IMR-90 (cell line): ENCODE measurements around the gene XRN2. TPM values are rescaled to one million over a fixed set of nuclear protein-coding genes. Genes with fewer than 3 reads are reported as not detected.

Experiments
- ATAC-seq: fragments of 200-7000 bp; cut with Tn5 transposase; 2 replicates; pipeline ENCODE4 v1.9.1; 2020; ENCODE audit warnings: low read depth, mild to moderate bottlenecking, moderate library complexity
- BruUV-seq: library from RNA; stranded (reverse); fragments of 400-500 nt; replicated peaks from 2 replicates; lab custom pipeline; 2021; lab: Mats Ljungman, UMichigan
- CTCF ChIA-PET: fragments of 300-600 bp; formaldehyde crosslinking; extraction: SDS; loops from one replicate; lab custom pipeline; 2021; ENCODE audit warnings: antibody characterized with exemption; lab: Yijun Ruan, JAX
- POLR2A ChIA-PET: fragments of 300-600 bp; sonication (Branson Sonifier 250); formaldehyde crosslinking; loops from one replicate; lab custom pipeline; 2022; ENCODE audit warnings: antibody characterized with exemption; ENCODE audit not compliant: unreplicated experiment; lab: Charles Lee
- DNase-seq: peaks from one replicate; pipeline ENCODE4 v3.0.0; 2013
- H2AFZ ChIP-seq: replicated peaks from 2 replicates; pipeline ENCODE3; 2013; ENCODE audit warnings: low read length, mild to moderate bottlenecking; ENCODE audit not compliant: poor library complexity
- H2AK5ac ChIP-seq: 2 replicates; pipeline ENCODE4 v1.6.1; 2013; ENCODE audit warnings: low read depth, low read length, inconsistent platforms
- H2AK9ac ChIP-seq: replicated peaks from 2 replicates; pipeline ENCODE3; 2013; ENCODE audit warnings: mild to moderate bottlenecking, low read depth, low read length, moderate library complexity; ENCODE audit not compliant: poor library complexity
- H2BK120ac ChIP-seq: 2 replicates; pipeline ENCODE4 v1.6.1; 2013; ENCODE audit warnings: low read depth, low read length, inconsistent platforms
- H2BK15ac ChIP-seq: 3 replicates; pipeline ENCODE4 v1.6.1; 2013; ENCODE audit warnings: low read depth, low read length, inconsistent platforms
- H2BK20ac ChIP-seq: 2 replicates; pipeline ENCODE4 v1.6.1; 2013; ENCODE audit warnings: low read depth, mild to moderate bottlenecking, inconsistent platforms, low read length, moderate library complexity
- H2BK5ac ChIP-seq: 2 replicates; pipeline ENCODE4 v1.6.1; 2013; ENCODE audit warnings: mild to moderate bottlenecking, low read depth, low read length, inconsistent platforms; ENCODE audit not compliant: poor library complexity, severe bottlenecking
- H3K14ac ChIP-seq: replicated peaks from 2 replicates; pipeline ENCODE4 v1.6.1; 2013; ENCODE audit warnings: low read depth, low read length, inconsistent platforms
- H3K18ac ChIP-seq: 2 replicates; pipeline ENCODE4 v1.6.1; 2013; ENCODE audit warnings: low read depth, low read length, control low read depth
- H3K23ac ChIP-seq: 2 replicates; pipeline ENCODE4 v1.6.1; 2013; ENCODE audit warnings: low read depth, low read length, inconsistent platforms
- H3K27ac ChIP-seq: 2 replicates; pipeline ENCODE4 v1.5.1; 2013; ENCODE audit warnings: mild to moderate bottlenecking, control low read depth, low read length; ENCODE audit not compliant: insufficient read depth
- H3K27me3 ChIP-seq: 2 replicates; pipeline ENCODE4 v1.6.1; 2013; ENCODE audit warnings: low read length; ENCODE audit not compliant: control insufficient read depth, insufficient read depth
- H3K36me3 ChIP-seq: 2 replicates; pipeline ENCODE4 v1.6.1; 2013; ENCODE audit warnings: low read length, mixed read lengths; ENCODE audit not compliant: control insufficient read depth, insufficient read depth
- H3K4ac ChIP-seq: 2 replicates; pipeline ENCODE4 v1.6.1; 2013; ENCODE audit warnings: low read depth, low read length, inconsistent platforms
- H3K4me1 ChIP-seq: 2 replicates; pipeline ENCODE4 v1.6.1; 2013; ENCODE audit warnings: low read length, mixed read lengths; ENCODE audit not compliant: control insufficient read depth, insufficient read depth
- H3K4me2 ChIP-seq: 2 replicates; pipeline ENCODE4 v1.6.1; 2013; ENCODE audit warnings: low read depth, mild to moderate bottlenecking, control low read depth, low read length, moderate library complexity
- H3K4me3 ChIP-seq: 2 replicates; pipeline ENCODE4 v1.5.1; 2013; ENCODE audit warnings: low read depth, mild to moderate bottlenecking, control low read depth, low read length, moderate library complexity; ENCODE audit not compliant: insufficient read depth
- H3K56ac ChIP-seq: 2 replicates; pipeline ENCODE4 v1.6.1; 2013; ENCODE audit warnings: low read length, inconsistent platforms; ENCODE audit not compliant: insufficient read depth; ENCODE audit errors: extremely low read depth
- H3K79me1 ChIP-seq, 2 experiments: 2 replicates each; pipeline ENCODE4 v1.6.1; 2013; ENCODE audit warnings: low read length in 2 of 2, inconsistent platforms in 1 of 2, low read depth in 1 of 2
- H3K9ac ChIP-seq: 2 replicates; pipeline ENCODE4 v1.6.1; 2013; ENCODE audit warnings: low read depth, low read length, control low read depth
- H3K9me1 ChIP-seq: 2 replicates; pipeline ENCODE4 v1.6.1; 2013; ENCODE audit warnings: low read length, inconsistent platforms; ENCODE audit not compliant: insufficient read depth
- H3K9me3 ChIP-seq: 2 replicates; pipeline ENCODE4 v1.6.1; 2013; ENCODE audit warnings: low read length; ENCODE audit not compliant: control insufficient read depth, insufficient read depth
- H4K20me1 ChIP-seq: 2 replicates; pipeline ENCODE4 v1.6.1; 2013; ENCODE audit warnings: low read length, inconsistent platforms; ENCODE audit not compliant: insufficient read depth
- H4K5ac ChIP-seq: 2 replicates; pipeline ENCODE4 v1.6.1; 2013; ENCODE audit warnings: mild to moderate bottlenecking, low read depth, low read length, control low read depth
- H4K8ac ChIP-seq, 2 experiments: 2 replicates each; pipeline ENCODE4 v1.6.1; 2013; ENCODE audit warnings: low read depth in 2 of 2, low read length in 2 of 2, control low read depth in 1 of 2, inconsistent platforms in 1 of 2
- H4K91ac ChIP-seq: 2 replicates; pipeline ENCODE4 v1.6.1; 2013; ENCODE audit warnings: low read depth, low read length, inconsistent platforms; ENCODE audit not compliant: insufficient read depth
- BHLHE40 ChIP-seq: fragments of 150-350 bp; IDR thresholded peaks from 2 replicates; pipeline ENCODE4 v1.6.1; 2016; ENCODE audit warnings: mild to moderate bottlenecking, low read depth, low read length
- CEBPB ChIP-seq: IDR thresholded peaks from 2 replicates; pipeline ENCODE4 v1.6.1; 2012; ENCODE audit warnings: low read depth, low read length, improper control_type of control experiment
- CHD1 ChIP-seq: IDR thresholded peaks from 2 replicates; pipeline ENCODE4 v1.6.1; 2012; ENCODE audit warnings: low read depth, low read length, improper control_type of control experiment
- CTCF ChIP-seq: conservative IDR thresholded peaks from 2 replicates; pipeline ENCODE4 v1.5.1; 2012; ENCODE audit warnings: mild to moderate bottlenecking, low read depth, low read length, improper control_type of control experiment
- ELK1 ChIP-seq: fragments of 150-350 bp; IDR thresholded peaks from 2 replicates; pipeline ENCODE4 v1.6.1; 2016; ENCODE audit warnings: low read depth, mild to moderate bottlenecking, low read length, moderate library complexity, borderline replicate concordance
- FOS ChIP-seq: fragments of 150-350 bp; IDR thresholded peaks from 2 replicates; pipeline ENCODE4 v1.6.1; 2016; ENCODE audit warnings: low read depth, low read length
- MAFK ChIP-seq: IDR thresholded peaks from 2 replicates; pipeline ENCODE4 v1.6.1; 2012; ENCODE audit warnings: low read depth, low read length, improper control_type of control experiment
- MAZ ChIP-seq: IDR thresholded peaks from 2 replicates; pipeline ENCODE4 v1.6.1; 2012; ENCODE audit warnings: low read depth, mild to moderate bottlenecking, low read length, improper control_type of control experiment, moderate library complexity, borderline replicate concordance
- MXI1 ChIP-seq: IDR thresholded peaks from 2 replicates; pipeline ENCODE4 v1.6.1; 2012; ENCODE audit warnings: low read depth, mild to moderate bottlenecking, low read length, moderate library complexity, borderline replicate concordance
- NFE2L2 ChIP-seq: fragments of 150-350 bp; IDR thresholded peaks from 2 replicates; pipeline ENCODE4 v1.6.1; 2016; ENCODE audit warnings: low read depth, mild to moderate bottlenecking, low read length
- POLR2A ChIP-seq: IDR thresholded peaks from 2 replicates; pipeline ENCODE4 v1.6.1; 2012; ENCODE audit warnings: mild to moderate bottlenecking, low read depth, low read length
- RAD21 ChIP-seq: IDR thresholded peaks from 2 replicates; pipeline ENCODE4 v1.6.1; 2012; ENCODE audit warnings: low read length, improper control_type of control experiment
- RCOR1 ChIP-seq: IDR thresholded peaks from 2 replicates; pipeline ENCODE4 v1.6.1; 2012; ENCODE audit warnings: mild to moderate bottlenecking, low read length, improper control_type of control experiment; ENCODE audit not compliant: insufficient replicate concordance
- RFX5 ChIP-seq: IDR thresholded peaks from 2 replicates; pipeline ENCODE4 v1.8.0; 2012; ENCODE audit warnings: low read depth, mild to moderate bottlenecking, low read length, moderate library complexity
- SMC3 ChIP-seq: fragments of 150-350 bp; IDR thresholded peaks from 2 replicates; pipeline ENCODE4 v1.6.1; 2016; ENCODE audit warnings: low read depth, mild to moderate bottlenecking, antibody characterized with exemption, low read length, moderate library complexity
- USF2 ChIP-seq: fragments of 150-350 bp; IDR thresholded peaks from 2 replicates; pipeline ENCODE4 v1.6.1; 2017; ENCODE audit warnings: mild to moderate bottlenecking, antibody characterized with exemption, low read length, low read depth
- WGBS, 2 experiments: methylation state at CpG; one replicate each; pipeline versions ENCODE4 v1.1.5 to v1.1.7; 2013; ENCODE audit warnings: missing lambda C conversion rate in 2 of 2; ENCODE audit not compliant: insufficient read length in 1 of 2; ENCODE audit errors: extremely low coverage in 2 of 2; 5-methylcytosine and 5-hydroxymethylcytosine counted together
- dilution Hi-C: fragments of 300-500 bp; cut with HindIII; formaldehyde crosslinking; loops from one replicate; pipeline ENCODE4 v1.14.3; 2018; ENCODE audit warnings: low sequenced_read_pairs; ENCODE audit not compliant: unreplicated experiment
- in situ Hi-C: fragments of 300-500 bp; cut with MboI; formaldehyde crosslinking; loops from 3 replicates; pipeline ENCODE4 v1.14.3; 2019; ENCODE audit warnings: low sequenced_read_pairs, inconsistent platforms, mixed read lengths
- intact Hi-C: fragments of 100-400 bp; cut with micrococcal nuclease; formaldehyde crosslinking; loops from 2 replicates; pipeline ENCODE4 v1.10.0; 2022
- polyA plus RNA-seq, 3 experiments: library from polyadenylated mRNA; depleted of rRNA; stranded (reverse); fragments of >200 nt; gene quantifications; 2 replicates each; pipeline ENCODE4 v1.2.3, GENCODE V29; 2012; ENCODE audit warnings: low replicate concordance in 1 of 3
- total RNA-seq: library from RNA; depleted of rRNA; stranded (reverse); fragments of >200 nt; gene quantifications from 2 replicates; pipeline ENCODE4 v1.2.3, GENCODE V29; 2012

XRN2 gene
- total and polyA plus RNA-seq, 2 of the 4 experiments (the other 2 are of a cell fraction), result 58.1 to 70.8 TPM

- H2AFZ ChIP-seq, result no peak overlapping the region
- TF ChIP-seq CHD1 (no peak), RFX5 (no peak), MXI1 (no peak), USF2 (no peak), BHLHE40 (no peak), FOS (no peak), RAD21 (no peak), MAZ (no peak), RCOR1 (no peak), NFE2L2 (no peak), SMC3 (no peak), CEBPB (no peak), CTCF (no peak), ELK1 (no peak), MAFK (no peak), POLR2A (no peak)
- 89% methylated on average over 3 of the region's 5 CpGs; no CpG with 5 or more reads in 1 of the 2 experiments for WGBS, 2 experiments
- POLR2A ChIA-PET, result no interaction called here
- no peak overlapping the region for H2BK5ac ChIP-seq
- peaks cover 2% of the 10 kb centered on the region; the same call in 1 of the 2 replicates for H3K4me1 ChIP-seq
- H3K14ac ChIP-seq, result no peak overlapping the region
- H3K27me3 ChIP-seq, result peaks cover 3% of the 10 kb centered on the region
- H3K56ac ChIP-seq, result no peak overlapping the region
- no peak overlapping the region for H3K18ac ChIP-seq
- dilution Hi-C loops, result no loop called here
- no peaks in the 10 kb centered on the region for H3K9me3 ChIP-seq
- no peak overlapping the region for H3K9ac ChIP-seq
- in situ Hi-C loops, result no loop called here
- H3K23ac ChIP-seq, result no peak overlapping the region
- no TSS peak for BruUV-seq
- peaks cover 0 to 5% of the 10 kb centered on the region in 2 experiments; a peak in 2 of 4 replicates for H3K79me1 ChIP-seq
- DNase-seq (no peak), ATAC-seq (no peak)
- no peak overlapping the region for H3K4ac ChIP-seq
- H2AK5ac ChIP-seq, result no peak overlapping the region
- H4K20me1 ChIP-seq, result no peaks in the 10 kb centered on the region
- H3K4me3 ChIP-seq, result no peak overlapping the region
- H4K8ac ChIP-seq, result no peak overlapping the region
- H3K36me3 ChIP-seq, result peaks cover 12% of the 10 kb centered on the region
- H4K5ac ChIP-seq, result no peak overlapping the region
- H2BK20ac ChIP-seq, result no peak overlapping the region
- no peak overlapping the region for H2BK15ac ChIP-seq
- H2BK120ac ChIP-seq, result no peak overlapping the region
- H4K91ac ChIP-seq, result no peak overlapping the region
- no peak overlapping the region for H3K27ac ChIP-seq
- H3K4me2 ChIP-seq, result no peak overlapping the region
- H2AK9ac ChIP-seq, result no peak overlapping the region
- no peaks in the 10 kb centered on the region for H3K9me1 ChIP-seq
- intact Hi-C loops, result loop anchor here (5.0 kb wide), 1 partner anchor 84 kb away; the partner anchor contains the start of gene XRN2
- CTCF ChIA-PET, result no interaction called here
Observed at GRCh38 chr20:21386111-21386510, 83.0 kb downstream of the XRN2 start.
